ENCODE results near the gene PPAT.
A peak's percentile ranks its signal among the peaks of the same experiment; 100 is the strongest.
"Not testable (repeated sequence)": the region's sequence is repeated elsewhere in the genome, so short reads cannot be mapped to it uniquely, and the experiment has no call there.

The PPAT gene

GRCh38 chr4:56435140-56435926, at the start of gene PPAT:
TSS of gene PPAT (minus strand) at chr4:56435615. CDS start at chr4:56435477, 138 bp downstream.
- peak; percentile 99 for DNase-seq (ENCODE audit: low spot score)

- DNase-seq (ENCODE audit: low spot score), result no peak
These were observed 45.3 kb upstream of the PPAT start for GRCh38 chr4:56480691-56481090.

GRCh38 chr4:56477192-56477702, 41.8 kb upstream of the PPAT start:
- DNase-seq (ENCODE audit: low spot score), result no peak

GRCh38 chr4:56475917-56476316, 40.5 kb upstream of the PPAT start:
- DNase-seq (ENCODE audit: low spot score), result no peak

GRCh38 chr4:56469489-56470210, 34.2 kb upstream of the PPAT start:
- no peak for DNase-seq (ENCODE audit: low spot score)

GRCh38 chr4:56468097-56468422, 32.6 kb upstream of the PPAT start:
- peak; percentile 33 for DNase-seq (ENCODE audit: low spot score)

- DNase-seq (ENCODE audit: low spot score), result peak; percentile 95
These were observed 32.1 kb upstream of the PPAT start, which contains the start of gene SRP72 for GRCh38 chr4:56467284-56468096. TSS of gene SRP72 (plus strand) at chr4:56467617. CDS start at chr4:56467636, 19 bp downstream.

- peak; percentile 10 for DNase-seq (ENCODE audit: low spot score)
These were observed 31.5 kb upstream of the PPAT start for GRCh38 chr4:56466910-56467283.

- peak; percentile 72 for DNase-seq (ENCODE audit: low spot score)
These were observed 30.9 kb upstream of the PPAT start for GRCh38 chr4:56466296-56466761.

GRCh38 chr4:56465599-56466295, 30.3 kb upstream of the PPAT start:
- DNase-seq (ENCODE audit: low spot score), result peak; percentile 11

- DNase-seq (ENCODE audit: low spot score), result no peak
These were observed 29.2 kb upstream of the PPAT start for GRCh38 chr4:56464581-56464980.

- no peak for DNase-seq (ENCODE audit: low spot score)
These were observed 28.3 kb upstream of the PPAT start for GRCh38 chr4:56463711-56464110.

- DNase-seq (ENCODE audit: low spot score), result no peak
These were observed 26.7 kb upstream of the PPAT start for GRCh38 chr4:56462157-56462556.

GRCh38 chr4:56460085-56460484, 24.7 kb upstream of the PPAT start:
- no peak for DNase-seq (ENCODE audit: low spot score)

- no peak for DNase-seq (ENCODE audit: low spot score)
These were observed 14.9 kb upstream of the PPAT start for GRCh38 chr4:56450342-56450741.

GRCh38 chr4:56449475-56449874, 14.1 kb upstream of the PPAT start:
- not testable (repeated sequence) for DNase-seq (ENCODE audit: low spot score)

GRCh38 chr4:56448301-56448700, 12.9 kb upstream of the PPAT start:
- no peak for DNase-seq (ENCODE audit: low spot score)

- DNase-seq (ENCODE audit: low spot score), result no peak
These were observed 10.3 kb upstream of the PPAT start for GRCh38 chr4:56445699-56446098.

GRCh38 chr4:56444719-56445118, 9.3 kb upstream of the PPAT start:
- DNase-seq (ENCODE audit: low spot score), result no peak

- no peak for DNase-seq (ENCODE audit: low spot score)
These were observed 5.6 kb upstream of the PPAT start for GRCh38 chr4:56440983-56441382.

- no peak for DNase-seq (ENCODE audit: low spot score)
These were observed 3.4 kb upstream of the PPAT start for GRCh38 chr4:56438766-56439165.

Data from AG20443 (cell line).